ENCODE measurements around the gene CIT.

DNA sequence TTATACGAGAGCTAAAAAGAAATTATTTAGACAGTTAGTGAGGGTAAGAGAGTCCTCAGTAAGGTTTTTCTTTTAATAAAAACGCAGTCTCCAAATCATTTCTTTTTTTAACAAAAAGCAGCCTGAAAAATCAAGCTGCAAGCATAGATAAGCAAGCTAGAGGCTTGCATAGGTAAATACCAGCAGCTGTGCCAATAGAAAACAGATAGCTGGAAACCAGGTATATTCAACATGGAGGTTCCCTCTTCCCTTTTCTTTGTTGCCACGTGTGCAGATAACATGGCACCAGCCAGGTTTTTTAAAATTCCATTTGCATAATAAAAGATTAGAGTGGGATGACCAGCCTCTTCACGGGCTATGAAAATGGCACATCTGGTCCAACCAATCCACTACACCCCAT lies 215.2 kb downstream of the CIT start:
- no peak for TF ChIP-seq EZH2 (IDR thresholded peaks at IDR 0.05; ENCODE audit: borderline replicate concordance, low read length)
- TF ChIP-seq, protein P1, sequence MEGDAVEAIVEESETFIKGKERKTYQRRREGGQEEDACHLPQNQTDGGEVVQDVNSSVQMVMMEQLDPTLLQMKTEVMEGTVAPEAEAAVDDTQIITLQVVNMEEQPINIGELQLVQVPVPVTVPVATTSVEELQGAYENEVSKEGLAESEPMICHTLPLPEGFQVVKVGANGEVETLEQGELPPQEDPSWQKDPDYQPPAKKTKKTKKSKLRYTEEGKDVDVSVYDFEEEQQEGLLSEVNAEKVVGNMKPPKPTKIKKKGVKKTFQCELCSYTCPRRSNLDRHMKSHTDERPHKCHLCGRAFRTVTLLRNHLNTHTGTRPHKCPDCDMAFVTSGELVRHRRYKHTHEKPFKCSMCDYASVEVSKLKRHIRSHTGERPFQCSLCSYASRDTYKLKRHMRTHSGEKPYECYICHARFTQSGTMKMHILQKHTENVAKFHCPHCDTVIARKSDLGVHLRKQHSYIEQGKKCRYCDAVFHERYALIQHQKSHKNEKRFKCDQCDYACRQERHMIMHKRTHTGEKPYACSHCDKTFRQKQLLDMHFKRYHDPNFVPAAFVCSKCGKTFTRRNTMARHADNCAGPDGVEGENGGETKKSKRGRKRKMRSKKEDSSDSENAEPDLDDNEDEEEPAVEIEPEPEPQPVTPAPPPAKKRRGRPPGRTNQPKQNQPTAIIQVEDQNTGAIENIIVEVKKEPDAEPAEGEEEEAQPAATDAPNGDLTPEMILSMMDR (conservative IDR thresholded peaks at IDR 0.05 in 1 of 2, IDR thresholded peaks at IDR 0.05 in 1 of 2; ENCODE audit: extremely low read depth in 1 of 2, insufficient read depth in 1 of 2, low read depth in 1 of 2, low read length in 2 of 2): no peak
